IPS-11a (cell line): ENCODE results near the gene CLIC1.

Experiments
- H3K4me3 ChIP-seq: one replicate; pipeline ENCODE4 v1.5.1; 2013; ENCODE audit warnings: low read depth, low read length, control low read depth

Gene CLIC1

DNA sequence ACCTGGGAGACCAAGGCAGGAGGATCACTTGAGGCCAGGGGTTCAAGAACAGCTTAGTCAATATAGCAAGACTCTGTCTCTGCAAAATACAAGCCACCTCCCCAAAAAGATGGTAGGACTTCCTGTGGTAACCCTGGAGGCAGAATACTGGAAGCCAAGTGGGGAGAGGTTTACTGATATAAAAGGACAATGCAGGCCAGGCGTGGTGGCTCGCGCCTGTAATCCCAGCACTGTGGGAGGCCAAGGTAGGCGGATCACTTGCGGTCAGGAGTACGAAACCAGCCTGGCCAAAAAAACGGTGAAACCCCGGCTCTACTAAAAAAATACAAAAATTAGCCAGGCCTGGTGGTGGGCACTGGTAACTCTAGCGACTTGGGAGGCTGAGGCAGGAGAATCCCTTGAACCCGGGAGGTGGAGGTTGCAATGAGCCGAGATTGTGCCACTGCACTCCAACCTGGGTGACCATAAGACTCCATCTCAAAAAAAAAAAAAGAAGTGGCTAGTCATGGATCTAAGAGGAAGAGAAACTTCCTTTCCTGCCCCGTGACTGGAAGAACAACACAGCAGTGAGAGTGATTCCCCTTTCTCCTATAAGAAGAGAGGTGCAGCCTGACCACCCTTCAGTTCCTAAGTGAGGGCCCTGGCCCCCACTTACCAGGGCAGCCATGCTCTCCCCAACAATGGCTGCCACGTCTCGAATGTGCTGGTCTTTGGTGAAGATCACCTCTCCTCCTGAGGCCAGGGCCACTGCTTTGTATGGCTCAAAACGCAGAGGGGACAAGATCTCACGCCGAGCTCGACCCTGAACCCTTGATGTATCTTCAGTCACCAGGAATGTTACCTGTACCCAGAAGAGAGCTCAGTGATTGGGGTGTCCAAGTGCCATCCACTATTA lies 32.3 kb upstream of the CLIC1 start:
- no peak overlapping the region for H3K4me3 ChIP-seq

DNA sequence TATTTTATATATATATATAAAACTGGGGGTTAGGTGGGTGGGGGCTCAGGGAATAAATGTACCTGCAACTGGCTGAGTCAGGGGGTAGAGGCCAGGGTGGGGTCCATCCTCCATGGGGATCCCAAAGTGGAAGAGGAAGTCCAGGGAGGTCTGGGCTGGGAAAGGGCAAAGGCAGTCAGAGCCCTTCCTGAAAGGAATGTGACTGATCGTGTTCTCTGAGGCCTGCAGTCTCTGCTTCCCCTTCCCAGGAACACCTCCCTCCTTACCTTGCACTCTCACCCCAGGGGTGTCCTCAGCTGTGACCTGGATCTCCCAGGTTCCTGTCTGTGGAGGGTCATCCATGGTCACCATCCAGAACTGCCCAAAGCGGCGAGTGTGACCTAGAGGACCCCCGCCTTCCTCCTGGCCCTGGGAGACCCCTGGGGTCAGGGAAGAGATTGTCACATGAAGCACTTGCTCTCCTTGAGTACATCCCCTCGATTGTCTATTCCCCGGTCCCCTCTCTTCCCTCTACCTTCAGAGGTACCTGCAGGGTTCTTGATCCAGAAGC lies 30.8 kb upstream of the CLIC1 start:
- H3K4me3 ChIP-seq = no peak overlapping the region

DNA sequence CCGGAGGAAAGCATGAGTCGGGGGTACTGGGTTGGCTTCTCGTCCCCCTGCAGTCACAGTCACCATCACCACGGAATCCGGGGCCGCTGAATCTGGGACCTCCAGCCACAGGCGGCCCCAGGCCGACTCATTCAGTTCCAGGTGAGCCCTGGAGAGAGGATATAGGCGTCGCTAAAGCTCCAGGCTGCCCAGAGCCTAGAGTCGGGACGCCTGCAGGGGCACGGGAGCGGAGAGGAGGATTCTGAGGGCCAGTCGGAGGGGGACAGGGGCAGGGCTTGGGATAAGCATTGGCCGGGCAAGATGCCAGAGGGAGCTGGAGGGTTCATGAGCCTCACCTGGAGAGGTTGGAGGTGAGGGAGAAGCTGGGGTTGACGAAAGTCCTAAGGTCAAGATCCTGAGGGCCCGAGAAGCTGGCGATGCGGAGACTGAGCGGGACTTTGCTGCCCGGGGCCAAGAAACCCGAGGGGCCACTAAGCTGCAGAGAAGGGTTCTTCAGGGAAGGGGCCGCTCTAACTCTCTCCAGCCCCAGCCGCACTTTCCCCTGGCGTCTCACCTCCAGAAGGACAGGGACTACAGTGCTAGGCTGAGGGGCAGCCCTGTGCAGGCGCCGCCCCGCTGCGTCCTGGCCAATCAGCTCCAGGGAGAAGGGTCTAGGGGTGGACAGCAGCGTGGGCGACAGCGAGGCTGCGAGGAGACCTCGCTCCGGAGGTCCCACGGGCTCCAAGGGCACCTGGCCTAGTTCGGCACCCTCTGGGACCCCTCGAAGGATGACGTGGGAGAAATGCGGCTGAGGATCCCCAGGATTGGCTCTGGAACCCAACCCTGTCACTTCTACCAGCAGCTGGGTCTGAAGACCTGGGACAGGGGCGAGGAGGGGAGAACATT lies 29.8 kb upstream of the CLIC1 start:
- no peak overlapping the region for H3K4me3 ChIP-seq

DNA sequence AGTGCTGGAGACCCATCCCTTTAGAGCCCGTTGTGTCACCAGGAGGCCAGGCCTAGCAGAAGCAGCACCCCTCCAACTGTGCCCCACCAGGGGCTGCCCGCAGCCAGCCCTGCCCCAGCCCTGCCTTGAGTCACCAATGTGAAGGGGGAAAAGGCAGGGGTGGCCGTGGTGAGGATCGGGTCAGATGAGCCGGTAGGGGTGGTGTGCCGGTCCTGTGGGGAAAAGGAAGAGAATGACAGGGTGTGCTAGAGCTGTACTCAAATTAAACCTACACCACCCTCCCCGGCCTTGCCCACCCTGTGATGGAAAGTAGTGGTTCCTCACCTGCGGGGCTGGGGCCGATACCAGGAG lies 29.2 kb upstream of the CLIC1 start:
- H3K4me3 ChIP-seq = no peak overlapping the region

DNA sequence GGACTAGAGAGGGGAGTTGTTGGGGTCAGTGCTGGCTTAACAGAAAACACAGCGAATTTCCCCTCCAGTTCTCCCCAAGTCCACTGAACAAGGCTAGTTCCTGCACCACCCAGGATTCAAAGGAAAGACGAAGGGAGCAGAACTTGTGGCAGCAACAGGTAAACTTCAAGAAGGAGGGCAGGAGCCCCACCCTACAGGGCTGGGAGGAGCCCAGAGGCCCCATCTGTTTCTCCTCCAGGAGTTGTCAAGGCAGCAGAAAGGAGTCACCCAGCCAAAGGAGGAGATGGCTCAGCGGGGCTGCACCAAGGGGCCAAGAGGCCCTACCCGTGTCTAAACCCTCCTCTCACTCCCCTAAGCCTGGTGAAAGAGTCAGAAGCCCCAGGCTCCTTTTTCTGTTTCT lies 27.9 kb upstream of the CLIC1 start:
- no peak overlapping the region for H3K4me3 ChIP-seq

GRCh38 chr6:31763619-31763940 lies 27.2 kb upstream of the CLIC1 start:
- no peak overlapping the region for H3K4me3 ChIP-seq

DNA sequence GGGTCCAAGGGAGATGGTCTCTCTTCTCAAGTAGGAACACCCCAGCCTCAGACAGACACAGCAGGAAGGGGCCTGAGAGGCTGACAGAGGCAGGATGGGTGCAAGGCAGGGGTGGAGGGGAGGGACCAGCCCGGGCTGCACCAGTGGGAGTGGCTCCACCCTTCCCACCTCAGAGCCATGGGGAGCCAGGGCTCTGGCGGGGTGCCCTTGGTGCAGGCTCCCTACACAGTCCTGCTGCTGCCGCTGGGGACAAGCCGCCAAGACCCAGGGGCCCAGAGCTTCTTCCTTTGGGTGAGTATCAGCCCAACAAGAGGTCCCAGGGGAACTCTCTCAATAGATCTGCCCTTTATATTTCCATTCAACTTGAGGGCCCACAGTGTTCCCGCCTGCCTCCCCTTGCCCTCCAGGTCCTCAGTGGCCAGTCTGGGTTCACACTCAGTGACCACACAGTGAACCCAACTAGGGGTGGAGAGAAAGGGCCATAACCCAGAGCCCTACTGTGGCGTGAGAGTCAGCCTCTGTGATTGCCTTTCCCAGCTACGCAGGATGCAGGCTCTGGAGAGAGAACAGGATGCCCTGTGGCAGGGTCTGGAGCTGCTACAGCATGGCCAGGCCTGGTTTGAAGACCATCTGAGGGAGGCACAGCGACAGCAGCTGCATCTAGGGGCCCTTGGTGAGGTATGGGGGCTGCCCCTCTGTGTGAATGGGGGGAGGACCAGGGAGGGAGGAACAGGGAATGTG lies 26.7 kb upstream of the CLIC1 start:
- no peak overlapping the region for H3K4me3 ChIP-seq

DNA sequence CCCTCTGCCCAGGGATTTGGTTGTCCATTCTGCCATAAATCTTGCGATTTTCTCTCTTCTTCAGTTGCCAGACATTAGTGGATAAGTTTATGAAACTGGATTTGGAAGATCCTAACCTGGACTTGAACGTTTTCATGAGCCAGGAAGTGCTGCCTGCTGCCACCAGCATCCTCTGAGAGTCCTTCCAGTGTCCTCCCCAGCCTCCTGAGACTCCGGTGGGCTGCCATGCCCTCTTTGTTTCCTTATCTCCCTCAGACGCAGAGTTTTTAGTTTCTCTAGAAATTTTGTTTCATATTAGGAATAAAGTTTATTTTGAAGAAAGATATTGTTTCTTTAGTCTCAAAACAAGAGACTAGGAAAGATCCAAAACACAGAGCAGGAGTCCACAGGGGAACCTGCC lies 26.0 kb upstream of the CLIC1 start, which contains the start of gene SAPCD1:
SAPCD1 (plus strand) TSS at position 301 of the 400 bp plus-strand sequence. CDS start 399 bp downstream, outside the sequence.
- no peak within 1 kb of the TSS for H3K4me3 ChIP-seq

GRCh38 chr6:31761343-31761742 lies 25.0 kb upstream of the CLIC1 start:
- H3K4me3 ChIP-seq = no peak overlapping the region

GRCh38 chr6:31760790-31761189 lies 24.5 kb upstream of the CLIC1 start:
- no peak overlapping the region for H3K4me3 ChIP-seq

DNA sequence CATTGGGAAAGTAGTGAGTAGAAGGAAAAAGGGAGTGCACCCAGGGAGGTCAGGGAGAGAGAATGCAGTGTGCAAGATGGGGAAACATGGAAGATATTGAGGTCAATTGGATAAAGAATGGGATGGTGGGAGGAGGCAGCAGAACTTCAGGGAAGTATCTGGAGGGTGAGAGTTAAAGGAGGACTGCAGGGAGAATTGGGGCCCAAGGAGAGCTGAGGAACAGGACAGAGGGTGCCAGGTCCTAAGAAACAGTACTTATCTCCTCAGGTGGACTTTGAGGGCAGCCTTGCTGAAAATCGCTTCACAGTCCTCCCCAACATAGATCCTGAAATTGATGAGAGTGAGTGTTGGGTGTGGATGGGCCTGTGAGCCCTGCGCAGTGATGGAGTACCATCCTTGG lies 22.0 kb upstream of the CLIC1 start:
- no peak overlapping the region for H3K4me3 ChIP-seq

DNA sequence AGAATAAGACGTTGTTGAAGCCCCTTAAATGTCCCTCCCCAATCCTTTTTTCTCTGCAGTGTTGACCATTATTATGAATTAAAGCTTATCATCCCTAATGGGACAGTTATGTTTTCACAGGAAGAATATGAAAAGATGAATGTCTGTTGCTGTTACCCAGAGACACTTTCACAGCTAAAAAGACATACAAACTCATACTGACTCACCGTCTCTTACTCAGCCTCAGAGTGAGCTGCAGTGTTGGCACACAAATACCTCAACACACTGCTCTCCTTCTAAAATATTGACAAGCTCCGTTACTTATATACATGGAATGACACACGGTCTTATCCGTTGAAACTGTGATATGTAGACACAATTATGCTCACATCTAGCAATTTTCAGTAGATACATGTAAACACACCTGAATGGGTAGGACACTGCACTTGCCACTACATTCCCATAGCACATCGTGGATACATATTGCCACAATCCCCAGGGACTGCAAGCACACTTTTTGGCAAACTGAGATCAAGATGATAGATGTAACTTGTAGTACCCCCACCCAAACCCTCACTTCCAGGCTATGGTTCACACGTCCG lies 16.5 kb upstream of the CLIC1 start:
- no peak overlapping the region for H3K4me3 ChIP-seq

GRCh38 chr6:31750411-31751022 lies 14.2 kb upstream of the CLIC1 start:
- H3K4me3 ChIP-seq = no peak overlapping the region

DNA sequence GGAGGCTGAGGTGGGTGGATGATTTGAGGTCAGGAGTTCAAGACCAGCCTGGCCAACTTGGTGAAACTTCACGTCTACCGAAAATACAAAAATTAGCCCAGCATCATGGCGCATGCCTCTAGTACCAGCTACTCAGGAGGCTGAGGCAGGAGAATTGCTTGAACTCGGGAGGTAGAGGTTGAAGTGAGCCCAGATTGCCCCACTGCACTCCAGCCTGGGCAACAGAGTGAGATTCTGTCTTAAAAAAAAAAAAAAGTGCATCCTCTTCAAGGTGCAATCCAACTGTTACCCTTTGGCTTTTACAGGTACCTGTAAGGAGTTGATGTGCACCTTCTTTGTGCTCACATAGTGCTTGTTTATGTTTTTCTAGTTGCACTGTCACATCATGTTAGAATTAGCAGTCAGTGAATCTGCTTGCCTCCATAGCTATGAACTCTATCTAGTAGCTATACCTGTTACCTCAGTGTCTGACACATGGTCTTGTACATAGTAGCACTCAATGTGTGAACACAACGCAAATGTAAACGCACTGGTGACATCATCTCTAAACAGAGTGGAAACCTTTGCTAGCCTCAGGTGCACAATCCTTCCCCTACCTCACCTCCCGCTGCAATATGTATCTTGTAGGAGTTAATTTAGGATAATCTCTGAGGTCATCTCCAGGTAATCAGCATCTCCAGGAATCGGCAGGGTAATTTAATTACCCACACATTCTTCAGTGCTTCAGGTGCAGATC lies 13.1 kb upstream of the CLIC1 start:
- no peak overlapping the region for H3K4me3 ChIP-seq

DNA sequence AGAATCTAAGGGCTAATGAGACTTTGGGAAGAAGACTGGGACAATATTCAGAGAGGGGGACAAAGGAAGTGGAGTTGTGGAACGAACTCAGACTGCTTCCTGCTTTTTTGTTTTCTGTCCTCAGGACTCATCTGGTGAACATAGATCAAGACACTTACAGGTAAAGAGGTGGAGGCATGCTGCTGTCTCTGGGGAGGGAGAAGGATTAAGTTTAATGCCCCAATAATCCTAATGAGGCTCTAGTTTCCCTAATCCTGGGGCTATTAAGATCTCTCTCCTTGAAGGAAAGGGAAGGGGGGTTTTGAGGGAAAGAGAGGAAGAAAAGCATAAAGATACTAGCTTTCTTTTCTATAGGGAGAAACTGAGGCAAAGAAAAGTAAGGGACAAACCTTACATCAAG lies 8.1 kb upstream of the CLIC1 start:
- H3K4me3 ChIP-seq = no peak overlapping the region

DNA sequence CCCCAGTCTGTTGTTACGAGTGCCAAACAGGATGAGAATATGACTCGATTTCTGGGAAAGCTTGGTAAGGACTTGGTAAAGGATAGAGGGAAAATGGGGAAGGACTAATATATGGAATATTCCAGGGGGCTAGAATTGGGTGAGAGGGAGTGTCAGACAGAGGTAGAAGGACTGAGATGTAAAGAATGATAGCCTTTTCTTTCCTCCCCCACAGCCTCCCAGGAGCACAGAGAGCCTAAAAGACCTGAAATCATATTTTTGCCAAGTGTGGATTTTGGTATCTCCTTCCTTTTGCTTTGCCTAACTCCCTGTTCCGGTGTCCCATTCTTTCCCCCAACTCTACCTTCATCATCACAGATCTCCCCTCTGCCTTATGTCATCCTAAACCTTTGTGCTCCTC lies 6.6 kb upstream of the CLIC1 start:
- no peak overlapping the region for H3K4me3 ChIP-seq

GRCh38 chr6:31741815-31742214 lies 5.5 kb upstream of the CLIC1 start:
- no peak overlapping the region for H3K4me3 ChIP-seq

DNA sequence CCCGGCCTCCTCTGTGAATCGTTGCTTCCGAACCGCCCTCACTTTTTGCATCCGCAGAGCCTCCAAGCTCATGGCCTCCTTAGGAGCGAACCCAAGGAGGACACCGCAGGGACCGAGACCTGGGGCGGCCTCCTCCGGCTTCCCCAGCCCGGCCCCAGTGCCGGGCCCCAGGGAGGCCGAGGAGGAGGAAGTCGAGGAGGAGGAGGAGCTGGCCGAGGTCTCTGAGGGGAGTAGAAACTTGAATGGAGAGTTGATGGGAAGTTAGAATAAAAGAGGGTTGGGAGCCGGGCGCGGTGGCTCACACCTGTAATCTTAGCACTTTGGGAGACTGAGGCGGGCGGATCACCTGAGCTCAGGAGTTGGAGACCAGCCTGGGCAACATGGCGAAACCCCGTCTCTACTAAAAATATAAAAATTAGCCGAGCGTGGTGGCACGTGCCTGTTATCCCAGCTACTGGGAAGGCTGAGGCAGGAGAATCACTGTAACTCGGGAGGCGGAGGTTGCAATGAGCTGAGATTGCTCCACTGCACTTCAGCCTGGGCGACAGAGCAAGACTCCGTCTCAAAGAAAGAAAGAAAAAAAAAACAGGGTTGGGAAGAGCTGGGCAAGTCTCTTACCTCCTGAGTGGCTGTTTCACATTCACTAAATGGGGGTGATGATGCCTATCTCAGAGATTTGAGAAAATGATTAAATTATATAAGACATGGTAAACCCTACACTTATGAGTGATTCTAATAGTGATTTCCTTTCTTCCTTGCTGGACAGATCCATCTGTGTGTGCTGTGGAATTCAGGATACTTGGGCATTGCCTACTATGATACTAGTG lies 4.3 kb upstream of the CLIC1 start:
- H3K4me3 ChIP-seq = peak overlapping the region; percentile 40
